GM19328 (cell line): ENCODE measurements around the gene FPR3.
"Not testable (repeated sequence)": the region's sequence is repeated elsewhere in the genome, so short reads cannot be mapped to it uniquely, and the experiment has no call there.

Experiments
- ATAC-seq: cut with Tn5 transposase; IDR thresholded peaks from one replicate; pipeline ENCODE4 v1.9.1; 2021; ENCODE audit warnings: mild to moderate bottlenecking, moderate library complexity; ENCODE audit not compliant: unreplicated experiment

Gene FPR3

DNA sequence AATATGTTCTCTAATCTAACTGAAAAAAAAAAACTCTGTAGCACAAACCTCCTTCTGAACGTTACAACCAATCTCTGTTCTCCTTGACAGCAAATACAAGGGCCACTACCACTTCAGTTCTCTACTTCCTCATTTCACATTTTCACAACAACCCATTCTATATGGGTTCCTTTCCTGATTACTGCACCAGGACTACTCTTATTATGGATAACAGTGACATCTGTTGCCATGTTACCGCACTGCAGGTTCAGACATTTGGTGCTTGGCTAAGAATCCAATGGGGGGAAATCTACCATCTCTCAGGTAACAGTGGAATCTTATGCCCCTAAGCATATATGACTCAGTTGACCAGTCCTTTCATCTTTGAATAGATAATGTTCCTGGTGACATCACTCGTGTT is 11.6 kb upstream of the FPR3 start:
- ATAC-seq = no peak

DNA sequence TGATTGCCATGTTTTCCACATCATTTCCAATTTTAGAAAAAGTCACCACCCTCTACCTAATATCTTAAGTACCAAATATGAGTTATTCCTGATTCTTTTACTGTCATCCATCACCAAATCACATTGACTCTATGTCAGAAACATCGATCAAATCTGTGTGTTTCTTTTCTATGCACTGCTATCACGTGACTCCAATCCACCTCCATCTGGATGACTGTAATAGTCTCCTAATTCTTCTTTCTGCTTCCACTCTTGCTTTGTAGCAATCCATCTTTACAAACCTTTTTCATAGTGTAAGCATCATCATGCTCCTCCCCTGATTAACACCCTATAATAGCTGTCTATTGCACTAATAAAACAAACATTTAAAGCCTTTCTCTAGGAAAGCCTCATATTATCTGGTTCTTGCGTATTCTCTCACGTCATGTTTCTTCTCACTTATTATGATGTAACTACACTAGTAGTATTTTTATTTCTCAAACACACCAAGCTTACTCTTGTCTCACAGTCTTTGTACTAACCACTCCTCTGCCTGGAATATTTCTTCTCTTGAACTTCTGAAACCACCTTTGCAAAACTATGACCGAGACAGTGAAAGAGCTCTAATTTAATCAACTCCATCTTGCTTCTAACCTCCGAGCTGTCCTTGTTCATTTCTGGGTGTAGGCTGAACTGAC is 10.7 kb upstream of the FPR3 start:
- ATAC-seq = no peak

DNA sequence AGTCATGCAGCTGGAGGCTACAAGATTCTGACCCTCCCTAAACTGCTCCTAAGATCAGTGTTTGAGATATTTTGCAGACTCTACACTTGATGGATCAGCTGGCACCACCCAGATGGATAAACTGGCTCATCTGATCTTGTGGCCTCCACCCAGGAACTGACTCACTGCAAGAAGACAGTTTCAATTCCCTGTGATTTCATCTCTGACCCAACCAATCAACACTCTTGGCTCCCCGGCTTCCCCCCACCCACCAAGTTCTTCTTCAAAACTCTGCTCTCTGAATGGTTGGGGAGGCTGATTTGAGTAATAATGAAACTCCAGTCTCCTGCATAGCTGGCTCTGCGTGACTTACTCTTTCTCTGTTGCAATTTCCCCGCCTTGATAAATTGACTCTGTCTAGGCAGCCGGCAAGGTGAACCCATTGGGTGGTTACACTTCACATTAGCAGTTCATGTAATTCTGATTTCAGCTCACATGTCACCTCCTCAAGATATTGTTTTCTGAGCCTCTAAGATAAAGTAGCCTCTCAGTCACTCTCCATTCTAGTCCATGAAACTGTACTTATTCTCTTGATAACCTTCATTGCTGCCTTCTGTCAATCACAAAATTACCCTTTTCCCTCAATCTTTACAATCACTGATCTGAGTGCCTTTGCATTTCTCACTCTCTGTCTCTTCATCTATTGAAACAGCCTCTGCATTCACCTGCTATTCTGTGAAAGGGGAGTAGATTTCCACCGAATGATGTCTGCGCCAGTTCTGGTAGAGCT is 9.9 kb upstream of the FPR3 start:
- ATAC-seq = no peak

DNA sequence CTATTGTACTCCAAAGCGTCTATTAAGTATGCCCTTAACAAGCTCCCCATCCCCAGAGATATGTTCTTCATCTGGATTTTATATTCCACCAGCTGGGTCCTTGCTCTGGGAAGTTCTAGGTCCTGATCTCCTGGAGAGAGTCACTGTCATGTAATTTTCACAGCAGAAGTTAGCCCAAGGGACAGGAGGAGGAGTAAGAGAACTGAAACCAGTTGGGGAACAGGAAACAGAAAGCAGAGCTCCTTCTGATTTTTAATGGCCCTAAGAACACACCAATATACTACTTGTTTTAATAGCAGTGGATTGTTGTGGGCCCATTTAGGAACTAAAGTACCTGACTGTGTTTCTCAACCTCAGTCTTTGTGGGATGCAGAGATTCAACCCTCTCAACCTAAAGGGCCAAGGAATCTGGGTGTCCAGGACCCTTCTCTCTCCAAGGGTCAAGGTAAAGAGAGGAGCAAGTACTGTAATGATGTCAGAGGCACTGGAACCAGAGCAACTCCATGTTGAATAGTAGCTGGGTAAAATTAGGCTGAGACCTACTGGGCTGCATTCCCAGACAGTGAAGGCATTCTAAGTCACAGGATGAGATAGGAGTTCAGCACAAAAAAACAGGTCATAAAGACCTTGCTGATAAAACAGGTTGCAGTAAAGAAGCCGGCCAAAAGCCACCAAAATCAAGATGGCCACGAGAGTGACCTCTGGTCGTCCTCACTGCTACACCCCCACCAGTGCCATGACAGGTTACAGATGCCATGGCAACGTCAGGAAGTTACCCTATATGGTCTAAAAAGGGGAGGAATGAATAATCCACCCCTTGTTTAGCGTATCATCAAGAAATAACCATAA is 8.1 kb upstream of the FPR3 start:
- ATAC-seq = no peak

DNA sequence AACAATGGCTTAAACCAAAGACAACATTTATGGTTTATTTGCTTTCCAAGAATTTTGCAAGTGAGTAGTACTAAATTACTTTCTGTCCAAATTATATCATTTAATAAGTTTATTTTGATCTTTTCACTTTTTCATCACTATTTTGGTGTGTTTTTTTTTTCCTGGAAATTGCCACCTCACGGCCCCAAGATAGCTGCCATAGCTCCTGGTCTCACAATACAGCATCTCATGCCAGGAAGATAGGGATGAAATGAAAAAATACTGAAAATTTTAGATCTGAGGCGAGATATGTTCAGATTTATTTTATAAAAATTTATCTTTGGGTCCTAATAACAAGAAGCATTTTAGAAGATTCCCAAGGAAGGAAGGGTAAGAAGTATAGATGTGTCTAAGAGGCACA is 6.9 kb upstream of the FPR3 start:
- ATAC-seq = no peak

DNA sequence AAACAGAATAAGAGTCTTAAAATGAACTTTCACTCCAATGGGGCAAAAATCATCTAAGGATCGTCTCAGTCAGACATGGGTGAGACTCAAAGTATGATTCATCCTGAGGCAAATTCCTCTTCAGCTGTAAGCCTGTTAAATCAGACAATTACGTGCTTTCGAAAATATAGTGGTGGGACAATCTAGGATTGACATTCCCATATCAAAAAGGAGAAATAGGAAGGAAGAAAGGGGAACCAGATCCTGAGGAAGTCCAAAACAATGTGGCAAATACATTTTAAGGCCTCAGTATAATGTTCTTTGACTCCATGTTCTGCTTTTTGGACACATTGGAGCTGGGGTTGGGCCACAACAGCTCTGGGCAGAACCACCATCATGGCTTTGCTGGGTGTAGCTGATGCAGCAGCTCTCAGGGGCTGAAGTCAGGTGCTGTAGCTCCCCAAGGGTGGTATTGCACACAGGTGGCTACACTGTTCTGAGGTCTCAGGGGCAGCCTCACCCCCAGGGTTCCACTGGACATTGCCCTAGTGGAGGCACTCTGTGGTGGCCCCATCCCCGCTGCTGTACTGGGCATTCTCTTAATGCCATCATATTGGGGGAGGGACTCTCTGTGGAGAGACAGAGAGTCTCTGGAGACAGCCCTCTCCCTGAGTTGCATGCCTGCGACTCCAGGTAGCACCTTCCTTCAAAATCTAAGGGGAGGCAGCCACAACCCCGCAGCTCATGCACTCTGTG is 5.7 kb upstream of the FPR3 start:
- ATAC-seq = no peak

DNA sequence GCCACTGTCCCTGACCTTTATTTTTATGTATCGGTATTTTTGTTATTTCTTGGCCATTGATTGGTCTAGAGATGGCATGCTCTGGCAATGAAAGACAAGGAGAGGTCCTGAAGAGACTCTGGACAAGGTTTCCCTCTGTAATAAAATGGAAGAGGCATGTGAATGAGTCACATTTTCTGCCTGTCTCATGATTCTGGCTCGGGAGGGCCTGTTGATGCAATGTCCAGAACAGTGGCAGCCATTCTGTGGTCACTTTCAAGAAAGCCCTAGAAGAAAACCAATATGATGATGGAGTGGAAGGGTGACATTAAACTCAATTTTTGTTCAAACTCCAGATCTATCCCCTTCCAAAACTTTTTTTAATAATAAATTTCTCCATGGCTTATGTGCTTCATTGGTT is 2.0 kb upstream of the FPR3 start:
- ATAC-seq = no peak

DNA sequence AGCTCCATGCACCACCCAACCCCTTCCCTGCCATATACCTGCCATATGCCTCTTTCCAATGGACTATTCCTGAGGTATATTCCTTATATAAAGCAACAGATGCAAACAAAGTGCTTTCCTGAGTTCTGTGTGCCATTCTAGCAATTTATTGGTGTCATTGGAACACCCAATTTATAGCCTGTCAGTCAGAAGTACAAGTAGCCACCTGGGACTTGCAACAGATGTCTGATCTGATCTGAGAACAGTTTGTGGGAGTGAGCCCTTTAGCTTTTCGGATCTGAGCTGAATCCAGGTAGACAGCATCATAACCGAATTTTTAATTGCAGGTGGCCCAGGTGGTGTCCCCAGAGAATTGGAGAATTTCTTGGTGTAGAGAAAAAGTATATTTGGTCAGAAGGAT is 963 bp upstream of the FPR3 start:
- ATAC-seq = no peak

DNA sequence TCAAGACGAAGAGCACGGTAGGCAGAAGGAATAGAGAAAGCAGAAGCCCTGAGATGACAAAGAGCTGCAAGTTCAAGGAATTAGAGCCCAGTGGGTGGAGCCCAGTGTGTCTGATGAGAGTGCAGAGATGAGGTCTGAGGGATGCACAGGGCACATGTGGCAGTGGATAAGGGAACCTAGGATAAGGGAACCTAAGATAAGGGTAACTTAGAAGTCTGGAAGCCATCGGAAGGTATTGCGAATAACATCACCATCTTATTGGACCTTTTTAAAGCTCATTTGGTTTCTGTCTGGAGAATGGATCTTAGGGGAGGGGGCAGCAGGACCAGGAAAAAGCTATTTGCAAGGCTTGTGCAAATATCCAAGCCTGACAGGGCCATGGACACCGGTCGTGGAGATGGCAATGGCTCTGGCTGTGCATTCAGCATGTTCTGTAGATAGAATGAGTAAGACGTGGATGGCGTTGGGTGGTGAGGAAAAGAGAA is 1.3 kb downstream of the FPR3 start:
- no peak for ATAC-seq

DNA sequence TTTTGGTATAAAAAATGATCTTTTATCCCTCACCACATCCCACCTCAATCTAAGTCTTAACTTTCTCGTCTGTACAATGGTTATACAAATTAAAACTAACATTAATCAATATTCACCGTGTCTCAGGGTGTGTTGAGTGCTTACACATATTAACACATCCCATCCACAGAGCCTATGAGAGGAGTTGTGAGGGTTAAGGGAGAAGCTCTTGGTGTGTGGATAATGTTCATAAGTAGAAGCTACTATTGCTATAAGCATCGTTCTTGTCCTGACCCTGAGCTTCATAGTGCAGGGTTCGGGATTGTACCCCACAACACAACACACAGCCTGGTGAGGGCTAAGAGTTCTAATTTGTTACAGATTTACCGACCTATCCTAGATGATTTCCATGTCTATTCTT is 2.5 kb downstream of the FPR3 start:
- no peak for ATAC-seq

DNA sequence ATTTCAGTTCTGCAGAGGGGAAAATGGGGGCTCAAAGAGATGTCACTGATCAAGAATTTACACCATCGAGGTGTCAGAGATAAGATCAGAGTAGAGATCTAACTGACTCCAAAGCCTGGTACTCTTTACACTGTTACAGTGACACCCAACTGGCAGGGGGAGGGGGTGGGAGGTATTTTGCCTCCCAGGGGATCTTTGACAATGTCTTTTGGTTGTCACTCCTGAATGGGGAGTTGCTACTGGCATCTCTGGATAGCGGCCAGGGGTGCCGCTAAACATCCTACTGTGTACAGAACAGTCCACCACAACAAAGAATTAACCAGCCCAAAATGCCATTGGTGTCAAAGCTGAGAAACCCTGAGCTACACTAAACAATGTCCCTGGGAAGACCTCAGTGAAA is 3.1 kb downstream of the FPR3 start:
- ATAC-seq = no peak

DNA sequence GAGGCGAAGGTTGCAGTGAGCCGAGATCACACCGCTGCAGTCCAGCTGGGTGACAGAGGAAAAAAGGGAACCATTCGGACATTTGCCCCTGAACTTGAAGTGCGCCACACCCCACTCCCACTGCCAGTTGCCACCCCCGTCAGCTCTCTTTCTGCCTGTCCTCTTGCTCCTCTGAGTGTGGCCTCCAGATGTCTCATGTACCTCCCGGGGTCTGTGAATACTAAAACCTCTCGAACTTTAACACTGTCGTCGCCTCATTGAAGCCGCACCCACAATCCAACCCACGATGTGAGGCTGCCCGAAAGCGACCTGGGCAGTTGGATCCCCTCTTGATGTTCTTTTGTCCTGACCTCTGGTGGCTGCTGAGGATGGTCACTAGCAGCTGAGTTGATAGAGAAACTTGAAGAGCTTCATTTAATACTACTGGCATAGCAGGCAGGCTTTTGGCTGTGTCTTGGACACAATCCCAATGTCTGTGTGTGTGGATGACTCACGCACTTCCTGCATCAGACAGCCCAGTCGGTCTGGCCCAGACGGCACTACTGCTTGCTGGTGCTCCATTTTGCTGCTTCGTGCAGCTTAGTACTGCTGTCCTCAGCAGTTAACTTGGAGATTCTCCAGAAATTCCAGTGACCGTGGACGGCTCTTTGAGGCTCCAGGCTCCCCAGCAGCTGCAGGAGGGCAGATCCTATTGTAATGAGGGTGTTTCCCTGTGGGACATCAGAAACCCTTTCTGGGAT is 4.2 kb downstream of the FPR3 start:
- no peak for ATAC-seq

DNA sequence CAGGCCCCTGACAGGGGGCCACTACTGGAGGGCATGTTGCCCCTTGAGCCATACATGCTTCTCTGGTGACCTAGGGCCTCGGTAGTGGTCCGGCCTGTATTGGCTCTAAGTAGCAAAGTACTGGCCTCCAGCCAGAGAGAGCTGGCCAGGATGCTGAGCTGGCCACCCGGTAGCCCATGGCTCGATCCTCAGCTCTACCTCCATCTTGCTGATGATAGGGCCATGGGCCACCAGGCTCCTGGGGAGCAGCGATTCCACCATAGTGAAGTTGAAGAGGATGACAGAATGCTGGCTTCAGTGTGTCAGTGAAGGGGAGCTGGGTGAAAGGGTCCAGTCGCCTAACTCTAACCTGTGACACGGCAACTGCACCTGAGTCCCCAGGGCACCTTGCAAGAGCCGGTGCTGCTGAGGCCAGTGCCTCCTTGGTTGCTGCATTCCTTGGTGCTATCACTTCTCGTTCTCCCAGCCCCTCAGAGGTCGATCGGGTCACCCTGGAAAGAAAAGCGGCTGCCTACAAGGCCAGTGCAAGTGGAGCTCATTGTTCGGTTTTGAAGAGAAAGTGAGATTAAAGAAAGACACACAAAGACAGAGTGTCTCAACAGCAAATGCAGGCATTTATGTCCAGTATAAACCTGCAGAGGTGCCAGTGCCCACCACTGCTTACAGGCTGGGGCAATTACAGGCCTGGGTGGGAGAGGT is 5.0 kb downstream of the FPR3 start:
- ATAC-seq = no peak

DNA sequence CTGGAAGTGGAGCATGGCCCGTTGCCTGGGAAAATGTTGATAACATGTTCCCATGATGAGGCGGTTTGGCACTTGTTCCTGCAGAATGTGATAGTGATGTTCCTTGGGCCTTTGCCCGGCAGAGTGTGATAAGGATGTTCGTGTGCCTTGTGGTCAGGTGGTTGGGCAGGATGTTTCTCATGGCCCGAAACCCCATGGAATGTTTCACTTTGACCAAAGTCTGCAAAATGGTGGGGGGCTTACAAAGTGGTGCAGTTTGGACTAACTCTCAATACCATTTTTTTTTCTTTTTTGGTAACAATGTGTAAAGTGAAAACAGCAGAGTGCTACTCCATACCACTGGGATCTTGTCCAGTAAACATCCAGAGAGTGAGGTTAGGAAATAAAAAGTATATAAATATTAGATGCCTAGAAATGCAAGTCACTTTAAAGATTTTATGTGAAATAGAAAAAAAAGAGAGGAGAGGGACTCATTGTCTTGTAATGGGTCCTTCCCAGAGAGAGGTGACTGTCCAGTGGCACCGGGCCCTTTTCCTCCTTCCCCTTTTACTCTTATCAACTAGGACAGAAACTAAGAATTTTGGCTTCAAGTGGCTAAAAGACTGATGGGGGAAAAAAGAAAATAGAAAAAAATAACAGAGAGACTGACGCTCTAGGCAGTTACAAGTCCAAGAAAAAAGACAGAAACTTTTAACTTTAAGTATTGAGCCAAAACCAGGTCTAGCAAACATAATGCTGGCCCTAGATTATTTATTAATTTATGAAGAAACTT is 5.7 kb downstream of the FPR3 start:
- ATAC-seq = no peak

DNA sequence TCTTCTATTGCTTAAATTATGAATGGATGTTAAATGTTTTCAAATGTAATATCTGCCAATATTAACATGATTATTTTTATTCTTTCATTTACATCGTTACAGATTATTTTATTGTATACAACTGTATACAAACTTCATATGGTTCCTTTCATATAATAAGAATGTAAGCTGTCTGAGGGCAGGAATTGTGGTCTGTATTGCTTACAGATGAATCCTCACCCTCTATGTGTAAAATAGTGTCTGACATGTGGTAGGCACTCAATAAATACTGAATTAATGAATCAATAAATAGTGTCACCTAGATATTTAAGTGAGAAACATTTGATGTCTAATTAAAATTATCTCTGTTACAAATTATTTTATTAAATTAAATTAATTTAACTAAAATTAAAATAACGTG is 7.8 kb downstream of the FPR3 start:
- ATAC-seq = no peak

DNA sequence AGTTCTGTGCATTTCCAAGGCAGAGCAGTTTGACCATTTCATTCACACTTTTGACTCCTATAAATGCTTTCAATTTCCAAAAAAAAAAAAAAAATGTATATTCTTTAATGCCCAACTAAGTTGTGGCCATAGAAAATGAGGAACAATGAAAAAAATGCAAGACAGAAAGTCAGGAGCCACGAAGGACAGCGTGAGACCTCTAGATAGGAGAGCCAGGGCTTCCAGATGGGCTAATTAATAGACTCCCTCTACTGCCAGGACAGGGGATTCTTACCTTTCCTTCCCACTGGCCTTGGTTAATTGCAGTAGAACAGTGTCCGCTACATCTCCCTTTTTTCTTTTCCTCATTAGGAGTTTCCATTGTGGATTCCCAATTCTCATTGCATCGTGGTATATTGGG is 8.6 kb downstream of the FPR3 start:
- ATAC-seq = no peak

DNA sequence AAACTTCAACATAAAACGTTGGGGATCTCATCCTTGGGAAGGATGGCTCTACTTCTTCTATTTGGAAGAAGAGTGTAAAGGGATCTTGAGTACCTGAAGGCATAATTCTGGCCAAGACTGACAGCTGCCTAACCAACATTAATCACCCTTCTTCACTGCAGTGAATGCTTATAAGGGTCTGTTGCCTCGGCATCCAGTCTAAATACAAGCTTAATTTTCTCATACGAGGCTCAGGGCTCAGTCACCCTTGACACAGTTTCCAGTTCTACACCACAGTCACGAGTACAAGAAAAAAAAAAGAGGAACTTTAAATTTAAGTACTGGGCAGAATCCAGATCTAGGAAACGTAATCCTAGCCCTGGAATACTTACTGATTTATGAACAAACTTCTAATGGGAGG is 9.0 kb downstream of the FPR3 start:
- ATAC-seq = no peak

DNA sequence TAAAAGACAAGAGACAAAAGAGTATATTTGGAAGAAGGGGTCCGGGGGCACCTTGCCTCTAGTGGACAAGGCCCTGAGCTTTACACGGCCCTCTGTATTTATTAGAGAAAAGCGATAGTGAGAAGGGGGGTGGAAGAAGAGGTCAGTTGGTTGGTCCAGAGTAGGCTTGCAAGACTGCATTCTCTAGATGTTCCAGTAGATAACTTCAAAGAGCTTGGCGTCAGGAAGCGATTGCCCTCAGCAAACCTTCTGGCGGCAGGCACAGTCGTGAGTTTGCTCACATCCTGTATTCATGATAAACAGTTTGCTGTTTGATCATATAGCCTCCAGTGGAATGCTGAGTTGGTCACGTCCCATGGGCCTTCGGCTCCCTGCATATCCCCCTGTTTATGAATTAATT is 9.8 kb downstream of the FPR3 start:
- ATAC-seq = not testable (repeated sequence)

DNA sequence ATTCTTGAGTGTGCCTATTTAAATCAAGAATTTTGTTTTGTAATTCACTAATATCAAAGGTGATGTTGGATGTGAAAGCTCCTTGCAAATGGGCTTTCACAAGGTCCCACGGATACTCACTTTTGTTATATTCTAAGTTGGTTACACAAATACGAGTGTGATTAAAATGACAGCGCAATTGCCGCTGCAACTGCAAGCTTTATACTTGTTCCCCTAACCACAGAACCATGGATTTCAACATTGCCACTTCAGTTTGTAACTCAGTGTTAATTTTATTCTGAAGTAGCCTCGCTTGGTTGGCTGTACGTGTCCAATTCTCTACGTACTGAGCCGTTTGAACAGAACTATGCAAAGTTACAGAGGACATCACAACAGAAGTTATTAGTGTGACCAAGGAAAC is 10.4 kb downstream of the FPR3 start:
- not testable (repeated sequence) for ATAC-seq
